ENCODE results near the gene RNF169. TPM values are rescaled to one million over a fixed set of nuclear protein-coding genes. Genes with fewer than 3 reads are reported as not detected.

RNF169 gene
- total RNA-seq, 1 donor from 2014 or later, result 20.9 TPM

DNA sequence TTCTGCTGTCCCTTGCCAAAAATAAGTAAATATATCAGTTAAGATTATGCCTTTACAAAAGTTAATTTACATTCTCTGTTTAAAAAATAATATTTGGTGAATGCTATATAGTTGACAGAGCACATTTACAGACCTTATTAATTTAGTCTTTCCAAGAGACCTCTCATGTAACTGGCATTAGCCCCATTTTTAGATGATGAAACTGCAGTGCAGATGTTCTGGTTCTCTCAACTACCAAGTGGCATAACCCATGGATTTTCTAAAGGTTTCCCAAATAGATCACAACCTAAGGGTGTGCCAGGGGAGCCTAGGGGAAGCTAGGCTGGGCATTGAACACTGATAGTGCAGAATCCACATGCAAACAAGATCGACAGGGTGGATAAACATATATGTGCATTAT lies 88.5 kb downstream of the RNF169 start:
- Histone ChIP-seq H3K36me3 (peaks cover 0 to 37% of the 10 kb centered on the region in 2 donors), H3K4me1 (no peaks in the 10 kb centered on the region), H3K27ac (no peak overlapping the region), H3K9me3 (no peaks in the 10 kb centered on the region), H3K27me3 (no peaks in the 10 kb centered on the region), H3K4me3 (no peak overlapping the region)
- intact Hi-C loops (cut with DNase I), result no loop called here
- TF ChIP-seq, protein P1, sequence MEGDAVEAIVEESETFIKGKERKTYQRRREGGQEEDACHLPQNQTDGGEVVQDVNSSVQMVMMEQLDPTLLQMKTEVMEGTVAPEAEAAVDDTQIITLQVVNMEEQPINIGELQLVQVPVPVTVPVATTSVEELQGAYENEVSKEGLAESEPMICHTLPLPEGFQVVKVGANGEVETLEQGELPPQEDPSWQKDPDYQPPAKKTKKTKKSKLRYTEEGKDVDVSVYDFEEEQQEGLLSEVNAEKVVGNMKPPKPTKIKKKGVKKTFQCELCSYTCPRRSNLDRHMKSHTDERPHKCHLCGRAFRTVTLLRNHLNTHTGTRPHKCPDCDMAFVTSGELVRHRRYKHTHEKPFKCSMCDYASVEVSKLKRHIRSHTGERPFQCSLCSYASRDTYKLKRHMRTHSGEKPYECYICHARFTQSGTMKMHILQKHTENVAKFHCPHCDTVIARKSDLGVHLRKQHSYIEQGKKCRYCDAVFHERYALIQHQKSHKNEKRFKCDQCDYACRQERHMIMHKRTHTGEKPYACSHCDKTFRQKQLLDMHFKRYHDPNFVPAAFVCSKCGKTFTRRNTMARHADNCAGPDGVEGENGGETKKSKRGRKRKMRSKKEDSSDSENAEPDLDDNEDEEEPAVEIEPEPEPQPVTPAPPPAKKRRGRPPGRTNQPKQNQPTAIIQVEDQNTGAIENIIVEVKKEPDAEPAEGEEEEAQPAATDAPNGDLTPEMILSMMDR (IDR thresholded peaks at IDR 0.05), result no peak
- no peak for TF ChIP-seq POLR2A (IDR thresholded peaks at IDR 0.05)
- TF ChIP-seq POLR2AphosphoS5 (IDR thresholded peaks at IDR 0.05; ENCODE audit: insufficient read depth in 1 of 2, low read depth in 1 of 2), result no peak
- DNase-seq (ENCODE audit: extremely low spot score in 2 of 2), result no peak

DNA sequence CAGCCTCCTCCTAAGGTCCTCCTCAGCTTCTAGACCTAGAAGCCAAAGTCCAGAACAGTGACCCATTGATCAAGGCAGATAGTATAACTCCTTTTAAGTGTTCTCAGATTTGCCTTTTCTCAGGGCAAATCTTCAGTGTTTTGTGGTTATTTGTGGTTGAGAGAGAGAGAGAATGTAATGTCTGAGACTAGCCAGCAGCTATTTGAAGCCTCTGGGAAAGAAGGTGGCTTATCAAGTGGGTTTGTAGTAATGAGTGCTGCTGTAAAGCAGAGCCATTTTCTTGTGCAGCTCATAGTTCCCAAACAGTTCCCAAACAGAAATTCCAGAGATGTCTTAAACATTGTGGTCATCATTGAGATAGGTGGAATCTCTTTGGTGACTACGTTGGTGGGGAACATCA lies 89.5 kb downstream of the RNF169 start:
- H3K36me3 ChIP-seq, result peaks cover 0 to 40% of the 10 kb centered on the region in 2 donors

DNA sequence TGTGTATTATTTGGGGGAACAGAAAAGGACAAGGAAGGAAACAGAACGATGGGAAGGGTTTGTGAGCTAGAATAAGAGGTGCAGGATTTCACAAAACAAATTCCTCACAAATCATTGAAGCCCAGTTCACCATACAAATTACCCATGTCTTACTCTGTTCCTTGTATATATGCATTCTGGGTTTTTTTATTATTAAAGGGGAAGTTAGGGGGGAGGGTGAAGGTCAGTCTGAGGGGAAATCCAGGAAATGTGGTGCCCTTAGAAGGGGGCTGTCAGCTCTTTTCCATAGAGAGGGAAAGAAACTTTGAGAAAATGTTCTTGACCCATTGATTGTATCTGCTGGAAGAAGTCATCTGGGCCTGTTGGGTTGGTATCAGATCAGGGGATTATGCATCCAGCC lies 90.8 kb downstream of the RNF169 start:
- H3K4me3 ChIP-seq, result no peak overlapping the region
- no peaks in the 10 kb centered on the region for H3K4me1 ChIP-seq
- H3K27me3 ChIP-seq, result no peaks in the 10 kb centered on the region
- intact Hi-C loops (cut with DNase I), result no loop called here
- TF ChIP-seq POLR2A (IDR thresholded peaks at IDR 0.05), result no peak
- TF ChIP-seq, protein P1 (IDR thresholded peaks at IDR 0.05), result no peak
- TF ChIP-seq POLR2AphosphoS5 (IDR thresholded peaks at IDR 0.05; ENCODE audit: insufficient read depth in 1 of 2, low read depth in 1 of 2), result no peak
- no peak for DNase-seq (ENCODE audit: extremely low spot score in 2 of 2)
- H3K27ac ChIP-seq, result no peak overlapping the region
- H3K9me3 ChIP-seq, result no peaks in the 10 kb centered on the region
- H3K36me3 ChIP-seq, result peaks cover 0 to 42% of the 10 kb centered on the region in 2 donors

More for the DNA sequence above, 89.5 kb downstream of the RNF169 start:
- intact Hi-C loops (cut with DNase I), result no loop called here
- Histone ChIP-seq H3K4me3 (no peak overlapping the region), H3K27me3 (no peaks in the 10 kb centered on the region), H3K9me3 (no peaks in the 10 kb centered on the region), H3K4me1 (no peaks in the 10 kb centered on the region), H3K27ac (no peak overlapping the region)
- no peak for DNase-seq (ENCODE audit: extremely low spot score in 2 of 2)
- TF ChIP-seq, protein P1 (IDR thresholded peaks at IDR 0.05), result no peak
- TF ChIP-seq POLR2AphosphoS5 (IDR thresholded peaks at IDR 0.05; ENCODE audit: insufficient read depth in 1 of 2, low read depth in 1 of 2), result no peak
- TF ChIP-seq POLR2A (IDR thresholded peaks at IDR 0.05), result no peak

DNA sequence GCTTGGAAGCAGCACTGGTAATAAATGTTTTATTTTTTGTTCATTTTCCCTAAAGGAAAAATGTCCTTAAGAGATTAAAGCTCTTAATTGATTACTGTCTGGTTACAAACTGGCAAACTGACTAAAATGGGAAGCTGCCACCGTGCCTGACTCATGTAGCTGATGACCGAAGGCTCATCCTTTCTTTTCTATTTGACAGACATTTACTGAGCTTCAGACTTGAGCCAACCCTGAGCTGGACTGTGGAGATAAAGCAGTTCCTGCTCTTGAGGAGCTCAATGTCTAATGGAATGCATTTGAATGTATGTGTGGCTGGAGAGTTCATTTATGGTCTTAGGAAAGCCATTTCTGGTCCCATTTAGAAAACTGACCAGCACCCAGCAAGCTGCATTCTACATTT lies 91.3 kb downstream of the RNF169 start:
- TF ChIP-seq POLR2AphosphoS5 (IDR thresholded peaks at IDR 0.05; ENCODE audit: insufficient read depth in 1 of 2, low read depth in 1 of 2), result no peak
- TF ChIP-seq POLR2A (IDR thresholded peaks at IDR 0.05), result no peak
- TF ChIP-seq, protein P1 (IDR thresholded peaks at IDR 0.05), result no peak
- no peak overlapping the region for H3K27ac ChIP-seq
- H3K9me3 ChIP-seq, result no peaks in the 10 kb centered on the region
- H3K4me1 ChIP-seq, result no peaks in the 10 kb centered on the region
- no peaks in the 10 kb centered on the region for H3K27me3 ChIP-seq
- intact Hi-C loops (cut with DNase I), result no loop called here
- DNase-seq (ENCODE audit: extremely low spot score in 2 of 2), result no peak
- peaks cover 0 to 38% of the 10 kb centered on the region in 2 donors for H3K36me3 ChIP-seq
- H3K4me3 ChIP-seq, result no peak overlapping the region

DNA sequence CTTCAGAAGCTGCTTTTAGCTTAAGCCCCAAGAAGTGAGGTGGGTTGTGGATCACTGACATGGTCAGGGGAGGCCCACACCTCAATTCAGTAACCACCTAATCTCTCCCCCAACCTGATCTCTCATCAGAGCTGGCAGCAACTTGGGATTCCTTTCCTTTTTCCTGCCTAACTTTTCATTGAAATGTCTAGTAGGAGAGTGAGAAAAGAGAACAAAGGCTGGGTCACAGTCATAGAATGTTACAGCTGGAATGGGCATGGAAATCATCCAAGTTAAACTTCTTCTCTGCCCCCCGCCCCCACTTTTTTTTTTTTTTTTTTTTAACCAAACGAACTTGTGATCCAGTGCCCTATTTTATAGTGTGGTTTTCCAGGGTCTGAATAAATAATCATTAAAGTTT lies 91.8 kb downstream of the RNF169 start:
- Histone ChIP-seq H3K9me3 (no peaks in the 10 kb centered on the region), H3K27me3 (no peaks in the 10 kb centered on the region), H3K4me1 (no peaks in the 10 kb centered on the region), H3K27ac (no peak overlapping the region), H3K4me3 (no peak overlapping the region), H3K36me3 (peaks cover 0 to 33% of the 10 kb centered on the region in 2 donors)
- DNase-seq (ENCODE audit: extremely low spot score in 2 of 2), result no peak
- TF ChIP-seq POLR2AphosphoS5 (IDR thresholded peaks at IDR 0.05; ENCODE audit: insufficient read depth in 1 of 2, low read depth in 1 of 2) (no peak), POLR2A (IDR thresholded peaks at IDR 0.05) (no peak)
- TF ChIP-seq, protein P1 (IDR thresholded peaks at IDR 0.05), result no peak
- intact Hi-C loops (cut with DNase I), result no loop called here
